Esophagus muscularis mucosa (tissue), 3 donors: Measurements from ENCODE around the gene SMIM1.

Source experiments
- POLR2A ChIP-seq: fragments of 450-650 bp; IDR thresholded peaks from one replicate; pipeline ENCODE4 v1.6.1; 2017; ENCODE audit warnings: antibody characterized with exemption, moderate library complexity, mild to moderate bottlenecking, low read depth
- POLR2AphosphoS5 ChIP-seq, 2 donors: sonication (generic); formaldehyde crosslinking; IDR thresholded peaks; one replicate each; pipeline ENCODE4 v1.6.1; 2017; ENCODE audit warnings: antibody characterized with exemption in 2 of 2
- TF ChIP-seq, protein P1 (sequence below), 3 experiments: fragments of 200-600 bp in 2 of 3; fragments of 450-650 bp in 1 of 3; sonication (generic) in 2 of 3; IDR thresholded peaks; one replicate each; pipeline ENCODE4 v1.5.1; 2017 to 2019; ENCODE audit warnings: antibody characterized with exemption in 3 of 3, mild to moderate bottlenecking in 2 of 3, moderate library complexity in 1 of 3

DNA sequence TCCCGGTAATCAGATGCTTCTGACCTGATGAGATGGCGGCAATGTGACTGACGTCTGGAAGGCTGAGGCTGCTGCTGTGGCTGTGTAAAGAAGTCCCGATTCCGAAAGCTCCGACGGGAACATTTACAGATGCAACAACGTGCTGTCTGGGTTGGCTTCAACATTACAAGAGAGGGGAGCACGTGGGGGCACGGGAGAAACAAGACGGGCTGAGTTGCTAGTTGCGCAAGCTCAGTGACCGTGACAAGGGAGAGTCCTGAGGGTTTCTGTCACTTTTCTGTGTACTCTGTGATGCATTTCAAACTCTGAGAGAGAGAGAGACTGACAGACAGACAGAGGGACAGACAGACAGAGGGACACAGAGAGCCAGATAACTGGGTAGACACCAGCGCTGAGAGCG is 49.4 kb downstream of the SMIM1 start:
- TF ChIP-seq POLR2AphosphoS5 (IDR thresholded peaks at IDR 0.05) (no peak), POLR2A (no peak)
- TF ChIP-seq, protein P1, sequence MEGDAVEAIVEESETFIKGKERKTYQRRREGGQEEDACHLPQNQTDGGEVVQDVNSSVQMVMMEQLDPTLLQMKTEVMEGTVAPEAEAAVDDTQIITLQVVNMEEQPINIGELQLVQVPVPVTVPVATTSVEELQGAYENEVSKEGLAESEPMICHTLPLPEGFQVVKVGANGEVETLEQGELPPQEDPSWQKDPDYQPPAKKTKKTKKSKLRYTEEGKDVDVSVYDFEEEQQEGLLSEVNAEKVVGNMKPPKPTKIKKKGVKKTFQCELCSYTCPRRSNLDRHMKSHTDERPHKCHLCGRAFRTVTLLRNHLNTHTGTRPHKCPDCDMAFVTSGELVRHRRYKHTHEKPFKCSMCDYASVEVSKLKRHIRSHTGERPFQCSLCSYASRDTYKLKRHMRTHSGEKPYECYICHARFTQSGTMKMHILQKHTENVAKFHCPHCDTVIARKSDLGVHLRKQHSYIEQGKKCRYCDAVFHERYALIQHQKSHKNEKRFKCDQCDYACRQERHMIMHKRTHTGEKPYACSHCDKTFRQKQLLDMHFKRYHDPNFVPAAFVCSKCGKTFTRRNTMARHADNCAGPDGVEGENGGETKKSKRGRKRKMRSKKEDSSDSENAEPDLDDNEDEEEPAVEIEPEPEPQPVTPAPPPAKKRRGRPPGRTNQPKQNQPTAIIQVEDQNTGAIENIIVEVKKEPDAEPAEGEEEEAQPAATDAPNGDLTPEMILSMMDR (IDR thresholded peaks at IDR 0.05) = no peak
